ENCODE results near the gene FAH.

DNA sequence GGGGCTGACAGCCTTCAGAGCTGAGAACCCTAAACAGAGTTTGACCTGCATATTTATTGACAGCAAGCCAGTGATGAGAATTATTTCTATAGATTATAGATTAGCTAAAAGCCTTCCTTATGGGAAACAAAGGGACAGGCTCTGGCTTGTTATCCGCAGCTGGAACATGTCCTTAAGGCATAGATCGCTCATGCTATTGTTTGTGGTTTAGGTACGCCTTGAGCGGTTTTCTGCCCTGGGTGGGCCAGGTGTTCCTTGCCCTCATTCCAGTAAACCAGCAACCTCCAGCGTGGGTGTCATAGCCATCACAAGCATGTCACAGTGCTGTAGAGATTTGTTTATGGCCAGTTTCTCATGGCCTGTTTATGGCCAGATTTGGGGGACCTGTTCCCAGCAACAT, 10.2 kb upstream of the FAH start:
- TF ChIP-seq EZH2 (IDR thresholded peaks at IDR 0.05; ENCODE audit: borderline replicate concordance, low read depth, low read length, severe bottlenecking): no peak
- TF ChIP-seq, protein P1, sequence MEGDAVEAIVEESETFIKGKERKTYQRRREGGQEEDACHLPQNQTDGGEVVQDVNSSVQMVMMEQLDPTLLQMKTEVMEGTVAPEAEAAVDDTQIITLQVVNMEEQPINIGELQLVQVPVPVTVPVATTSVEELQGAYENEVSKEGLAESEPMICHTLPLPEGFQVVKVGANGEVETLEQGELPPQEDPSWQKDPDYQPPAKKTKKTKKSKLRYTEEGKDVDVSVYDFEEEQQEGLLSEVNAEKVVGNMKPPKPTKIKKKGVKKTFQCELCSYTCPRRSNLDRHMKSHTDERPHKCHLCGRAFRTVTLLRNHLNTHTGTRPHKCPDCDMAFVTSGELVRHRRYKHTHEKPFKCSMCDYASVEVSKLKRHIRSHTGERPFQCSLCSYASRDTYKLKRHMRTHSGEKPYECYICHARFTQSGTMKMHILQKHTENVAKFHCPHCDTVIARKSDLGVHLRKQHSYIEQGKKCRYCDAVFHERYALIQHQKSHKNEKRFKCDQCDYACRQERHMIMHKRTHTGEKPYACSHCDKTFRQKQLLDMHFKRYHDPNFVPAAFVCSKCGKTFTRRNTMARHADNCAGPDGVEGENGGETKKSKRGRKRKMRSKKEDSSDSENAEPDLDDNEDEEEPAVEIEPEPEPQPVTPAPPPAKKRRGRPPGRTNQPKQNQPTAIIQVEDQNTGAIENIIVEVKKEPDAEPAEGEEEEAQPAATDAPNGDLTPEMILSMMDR (IDR thresholded peaks at IDR 0.05; ENCODE audit: extremely low read depth in 1 of 2, insufficient read depth in 1 of 2, low read depth in 1 of 2, low read length in 2 of 2): no peak

Data from endothelial cell of umbilical vein (primary cell).